Measurements from ENCODE around the gene KATNAL1. TPM values are rescaled to one million over a fixed set of nuclear protein-coding genes. Genes with fewer than 3 reads are reported as not detected.

KATNAL1 gene
- total RNA-seq, 1 experiment from 2014 or later = 6.1 TPM

GRCh38 chr13:30313311-30313710 is 6.0 kb upstream of the KATNAL1 start:
- Mint-ChIP-seq H3K4me3 (ENCODE audit: unreplicated experiment) (no peak overlapping the region), H3K36me3 (ENCODE audit: insufficient read depth, unreplicated experiment) (no peaks in the 10 kb centered on the region), H3K27me3 (ENCODE audit: insufficient read depth, unreplicated experiment) (no peaks in the 10 kb centered on the region), H3K4me1 (ENCODE audit: insufficient read depth, unreplicated experiment) (peaks cover 22% of the 10 kb centered on the region), H3K27ac (ENCODE audit: low read depth, unreplicated experiment) (no peak overlapping the region), H3K9me3 (ENCODE audit: unreplicated experiment) (no peaks in the 10 kb centered on the region)
- BruUV-seq (replicated peaks) = no TSS peak
- no peak for TF ChIP-seq CTCF (IDR thresholded peaks at IDR 0.05; ENCODE audit: unreplicated experiment)
- no peak for DNase-seq (ENCODE audit: unreplicated experiment)
- CTCF ChIA-PET = no interaction called here
- POLR2A ChIA-PET = no interaction called here
- intact Hi-C loops (cut with micrococcal nuclease) = no loop called here

- no peaks in the 10 kb centered on the region for H3K9me3 Mint-ChIP-seq (ENCODE audit: unreplicated experiment)
- TF ChIP-seq CTCF (IDR thresholded peaks at IDR 0.05; ENCODE audit: unreplicated experiment) = no peak
- peaks cover 22% of the 10 kb centered on the region for H3K4me1 Mint-ChIP-seq (ENCODE audit: insufficient read depth, unreplicated experiment)
- intact Hi-C loops (cut with micrococcal nuclease) = no loop called here
- no peaks in the 10 kb centered on the region for H3K36me3 Mint-ChIP-seq (ENCODE audit: insufficient read depth, unreplicated experiment)
- CTCF ChIA-PET = interaction anchor here (0.6 kb wide), 1 partner anchor 302 kb away, joined by 3 read pairs; no protein-coding TSS in a partner anchor
- no peaks in the 10 kb centered on the region for H3K27me3 Mint-ChIP-seq (ENCODE audit: insufficient read depth, unreplicated experiment)
- DNase-seq (ENCODE audit: unreplicated experiment) = peak; percentile 25
- POLR2A ChIA-PET = interaction anchor here (1.1 to 1.7 kb wide), 2 partner anchors 28 to 109 kb away, joined by 3 to 6 read pairs; partner anchors contain the start of gene UBE2L5
- no TSS peak for BruUV-seq (replicated peaks)
- H3K4me3 Mint-ChIP-seq (ENCODE audit: unreplicated experiment) = no peak overlapping the region
- H3K27ac Mint-ChIP-seq (ENCODE audit: low read depth, unreplicated experiment) = no peak overlapping the region
Measured at GRCh38 chr13:30312904-30313303, 5.6 kb upstream of the KATNAL1 start.

- no peak for TF ChIP-seq CTCF (IDR thresholded peaks at IDR 0.05; ENCODE audit: unreplicated experiment)
- no peaks in the 10 kb centered on the region for H3K9me3 Mint-ChIP-seq (ENCODE audit: unreplicated experiment)
- intact Hi-C loops (cut with micrococcal nuclease) = loop anchor here (10.0 kb wide), 1 partner anchor 116 kb away; the partner anchor contains the start of gene UBE2L5
- H3K4me3 Mint-ChIP-seq (ENCODE audit: unreplicated experiment) = peak overlapping the region; percentile 5
- no TSS peak for BruUV-seq (replicated peaks)
- ChIA-PET CTCF (interaction anchor here (0.6 to 1.9 kb wide), 5 partner anchors 85 to 817 kb away, joined by 3 to 6 read pairs (median 3); no protein-coding TSS in a partner anchor), POLR2A (interaction anchor here (0.6 to 5.9 kb wide), 3 partner anchors 11 to 86 kb away, joined by 3 to 42 read pairs (median 37); no protein-coding TSS in a partner anchor)
- H3K36me3 Mint-ChIP-seq (ENCODE audit: insufficient read depth, unreplicated experiment) = no peaks in the 10 kb centered on the region
- H3K27me3 Mint-ChIP-seq (ENCODE audit: insufficient read depth, unreplicated experiment) = no peaks in the 10 kb centered on the region
- DNase-seq (ENCODE audit: unreplicated experiment) = peak; percentile 53
- peaks cover 34% of the 10 kb centered on the region for H3K4me1 Mint-ChIP-seq (ENCODE audit: insufficient read depth, unreplicated experiment)
- H3K27ac Mint-ChIP-seq (ENCODE audit: low read depth, unreplicated experiment) = no peak overlapping the region
Measured at GRCh38 chr13:30308548-30308947, 1.2 kb upstream of the KATNAL1 start.

GRCh38 chr13:30307971-30308290 is 580 bp upstream of the KATNAL1 start:
- Mint-ChIP-seq H3K4me1 (ENCODE audit: insufficient read depth, unreplicated experiment) (peaks cover 31% of the 10 kb centered on the region), H3K4me3 (ENCODE audit: unreplicated experiment) (peak overlapping the region; percentile 78), H3K36me3 (ENCODE audit: insufficient read depth, unreplicated experiment) (no peaks in the 10 kb centered on the region), H3K9me3 (ENCODE audit: unreplicated experiment) (no peaks in the 10 kb centered on the region), H3K27ac (ENCODE audit: low read depth, unreplicated experiment) (no peak overlapping the region), H3K27me3 (ENCODE audit: insufficient read depth, unreplicated experiment) (no peaks in the 10 kb centered on the region)
- CTCF ChIA-PET = interaction anchor here (0.6 to 1.9 kb wide), 5 partner anchors 86 to 817 kb away, joined by 3 to 6 read pairs (median 3); partner anchors contain the start of gene UBE2L5
- no peak for TF ChIP-seq CTCF (IDR thresholded peaks at IDR 0.05; ENCODE audit: unreplicated experiment)
- intact Hi-C loops (cut with micrococcal nuclease) = loop anchor here (10.0 kb wide), 1 partner anchor 117 kb away; the partner anchor contains the start of gene UBE2L5
- no peak for DNase-seq (ENCODE audit: unreplicated experiment)
- POLR2A ChIA-PET = interaction anchor here (0.9 to 5.9 kb wide), 7 partner anchors 16 to 309 kb away, joined by 3 to 42 read pairs (median 10); partner anchors contain the start of gene USPL1
- BruUV-seq (replicated peaks) = no TSS peak
